D721Med (cell line): ENCODE data around the gene CUEDC1.
"Not testable (repeated sequence)": the region's sequence is repeated elsewhere in the genome, so short reads cannot be mapped to it uniquely, and the experiment has no call there.

Experiments used
- DNase-seq: peaks from one replicate; pipeline ENCODE4 v3.0.0; 2011; ENCODE audit warnings: low spot score; ENCODE audit not compliant: insufficient read length
- FAIRE-seq: peaks from 2 replicates; lab custom pipeline; 2011; peaks lifted over from hg19 to GRCh38; lab: Jason Lieb, UNC
- CTCF ChIP-seq: IDR thresholded peaks from 2 replicates; pipeline ENCODE4 v1.5.1; 2012; ENCODE audit warnings: mild to moderate bottlenecking, control low read depth; ENCODE audit not compliant: insufficient read depth; ENCODE audit errors: missing control alignments

Gene CUEDC1

GRCh38 chr17:57963149-57963511, 7.9 kb upstream of the CUEDC1 start:
- DNase-seq (no peak), FAIRE-seq (no peak)
- no peak for TF ChIP-seq CTCF

GRCh38 chr17:57962279-57963148, 7.3 kb upstream of the CUEDC1 start:
- DNase-seq (no peak), FAIRE-seq (no peak)
- TF ChIP-seq CTCF = no peak

GRCh38 chr17:57959929-57960328, 4.7 kb upstream of the CUEDC1 start:
- no peak for TF ChIP-seq CTCF
- no peak for FAIRE-seq
- no peak for DNase-seq

DNA sequence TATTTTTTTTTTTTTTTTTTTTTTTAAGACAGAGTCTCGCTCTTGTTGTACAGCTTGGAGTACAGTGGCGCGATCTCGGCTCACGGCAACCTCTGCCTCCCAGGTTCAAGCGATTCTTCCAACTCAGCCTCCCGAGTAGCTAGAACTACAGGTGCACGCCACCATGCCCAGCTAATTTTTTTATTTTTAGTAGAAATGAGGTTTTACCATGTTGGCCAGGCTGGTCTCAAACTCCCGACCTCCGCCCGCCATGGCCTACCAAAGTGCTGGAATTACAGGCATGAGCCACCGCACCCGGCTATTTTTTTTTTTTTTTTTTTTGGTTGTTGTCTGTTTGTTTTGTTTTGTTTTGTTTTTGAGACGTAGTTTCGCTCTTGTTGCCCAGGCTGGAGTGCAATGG, 3.2 kb upstream of the CUEDC1 start:
- not testable (repeated sequence) for FAIRE-seq

DNA sequence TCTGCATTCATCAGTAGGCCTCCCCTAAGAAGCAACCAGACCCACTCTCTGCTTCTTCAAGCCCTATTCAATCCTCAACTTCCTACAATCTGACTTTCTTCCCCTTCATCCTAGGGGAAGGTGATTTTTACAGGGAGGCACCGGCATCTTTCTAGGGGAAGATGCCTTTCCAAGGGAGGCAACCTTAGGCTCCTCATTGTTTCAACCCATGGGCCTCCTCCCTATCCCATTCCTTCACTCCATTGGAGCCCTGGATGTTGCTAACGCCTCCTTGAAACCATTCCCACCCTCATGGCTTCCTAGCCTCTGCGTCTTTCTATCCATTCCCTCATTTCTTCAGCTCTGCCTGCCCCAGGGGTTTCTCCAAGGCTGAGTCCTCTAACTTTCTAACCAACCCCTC, 2.7 kb upstream of the CUEDC1 start:
- no peak for TF ChIP-seq CTCF
- DNase-seq = no peak
- no peak for FAIRE-seq

More for the DNA sequence above, 3.2 kb upstream of the CUEDC1 start:
- not testable (repeated sequence) for DNase-seq

DNA sequence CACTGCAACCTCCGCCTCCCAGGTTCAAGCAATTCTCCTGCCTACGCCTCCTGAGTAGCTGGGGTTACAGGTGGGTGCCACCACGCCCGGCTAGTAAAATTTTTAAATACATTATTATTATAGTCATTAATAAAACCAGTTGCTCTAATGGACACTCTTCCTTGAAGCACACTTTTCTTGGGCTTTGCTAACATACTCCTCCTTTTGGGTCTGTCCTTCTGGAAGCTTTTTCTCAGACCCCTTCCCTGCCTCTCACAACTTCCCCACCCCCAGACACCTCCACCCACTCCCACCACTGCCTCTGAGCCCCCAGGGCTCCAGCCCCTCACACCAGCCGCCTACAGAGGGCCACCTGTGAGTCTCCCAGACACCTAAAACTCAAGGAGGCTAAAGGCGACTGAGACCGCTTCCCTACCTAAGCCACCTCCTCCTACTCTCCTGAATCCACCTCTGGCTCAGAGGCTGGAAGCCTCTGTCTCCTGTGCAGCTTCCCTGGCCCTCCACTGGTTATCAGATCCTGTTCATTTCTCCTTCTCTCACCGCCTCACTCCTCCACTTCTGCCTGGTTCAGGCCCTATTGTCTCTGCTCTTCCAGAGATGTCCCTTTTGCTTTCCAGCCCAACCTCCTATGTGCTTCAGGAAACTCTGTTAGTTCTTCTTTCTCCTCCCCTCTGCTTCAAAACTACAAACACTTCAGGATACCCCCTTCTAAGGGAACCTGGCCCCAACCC, 2.1 kb upstream of the CUEDC1 start:
- FAIRE-seq (no peak), DNase-seq (no peak)
- no peak for TF ChIP-seq CTCF

DNA sequence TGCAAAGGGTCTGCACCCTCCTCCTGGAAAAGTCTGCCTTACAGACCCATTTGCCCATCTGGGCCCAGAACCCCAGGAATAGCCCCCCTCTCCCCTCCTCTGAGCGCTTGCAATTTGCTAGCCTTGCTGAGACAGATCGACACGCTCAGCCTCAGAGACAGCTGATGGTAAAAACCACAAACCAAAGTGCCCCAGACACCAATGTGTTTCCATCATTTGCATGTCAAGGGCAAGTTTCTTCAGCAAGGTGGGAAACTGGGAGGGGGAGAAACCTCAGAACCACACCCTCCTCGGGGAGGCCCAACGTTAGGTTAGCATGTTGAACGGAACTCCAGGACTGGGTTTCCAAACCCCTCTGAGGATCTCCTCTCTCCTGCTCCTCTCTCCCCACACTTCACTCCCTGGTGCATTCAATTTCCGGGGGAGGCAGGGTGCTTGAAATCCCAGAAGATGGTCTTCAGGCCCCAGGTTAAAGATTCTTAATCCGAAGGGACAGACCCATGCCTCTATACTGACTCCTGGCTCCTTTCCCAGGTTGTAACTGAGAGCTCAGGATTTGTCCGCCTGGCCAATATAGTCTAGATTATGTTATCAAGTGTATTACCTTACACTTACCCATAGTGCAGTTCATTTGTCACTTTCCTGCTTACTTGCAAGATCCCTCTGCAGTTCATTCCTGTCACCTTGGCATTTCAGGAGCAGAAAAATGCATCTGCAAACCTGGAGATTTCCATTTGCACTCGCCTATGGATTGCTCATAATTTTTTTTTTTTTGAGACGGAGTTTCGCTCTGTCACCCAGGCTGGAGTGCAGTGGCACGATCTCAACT, 1.3 kb upstream of the CUEDC1 start:
- no peak for TF ChIP-seq CTCF
- no peak for FAIRE-seq
- DNase-seq = no peak
